ENCODE data around the gene SH3TC1.

The SH3TC1 gene

GRCh38 chr4:8164194-8164565 is 34.9 kb upstream of the SH3TC1 start:
- DNase-seq, result no peak

GRCh38 chr4:8164687-8165086 is 34.4 kb upstream of the SH3TC1 start:
- no peak for DNase-seq

GRCh38 chr4:8165374-8165896 is 33.7 kb upstream of the SH3TC1 start:
- DNase-seq, result no peak

GRCh38 chr4:8167291-8167690 is 31.8 kb upstream of the SH3TC1 start:
- no peak for DNase-seq

GRCh38 chr4:8167815-8168214 is 31.3 kb upstream of the SH3TC1 start:
- DNase-seq, result no peak

GRCh38 chr4:8168232-8168631 is 30.9 kb upstream of the SH3TC1 start:
- DNase-seq, result no peak

DNA sequence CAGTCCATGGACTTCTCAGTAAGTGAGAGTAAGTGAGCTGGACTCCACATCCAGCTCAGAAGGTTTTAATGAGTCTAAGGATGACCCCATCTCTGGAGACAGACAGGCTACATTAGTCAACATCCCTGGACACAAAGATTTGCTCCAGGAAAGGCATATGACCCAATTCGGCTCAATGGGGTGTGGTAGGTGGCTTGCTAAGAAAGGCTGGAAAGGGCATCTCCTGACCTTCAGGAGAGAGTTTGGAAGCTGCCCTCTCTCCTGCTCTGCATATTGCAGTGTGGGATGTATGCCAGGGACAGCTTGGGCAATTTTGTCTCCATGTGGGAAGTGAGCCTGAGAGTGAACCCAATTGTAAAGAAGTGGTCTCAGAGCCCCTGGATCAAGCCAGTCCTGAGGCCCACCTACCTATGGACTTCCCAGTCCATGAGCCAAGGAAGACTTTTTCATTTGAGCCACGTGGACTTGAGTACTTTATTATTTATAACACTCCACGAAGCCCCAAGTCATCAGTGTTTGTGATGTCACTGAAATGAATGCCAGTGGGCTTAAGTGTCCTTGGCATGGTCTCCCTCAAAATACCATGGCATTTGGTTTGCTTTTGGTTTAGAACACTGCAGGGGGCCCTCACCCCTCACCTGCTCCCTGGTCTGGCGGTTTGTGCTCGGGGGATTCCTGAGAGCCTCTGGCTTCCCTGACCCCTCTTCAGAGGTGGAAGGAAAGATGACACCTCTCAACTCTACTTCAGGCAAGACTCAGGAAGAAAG is 30.1 kb upstream of the SH3TC1 start:
- no peak for DNase-seq

GRCh38 chr4:8169763-8170162 is 29.3 kb upstream of the SH3TC1 start:
- DNase-seq, result no peak

GRCh38 chr4:8170341-8170740 is 28.7 kb upstream of the SH3TC1 start:
- DNase-seq, result no peak

DNA sequence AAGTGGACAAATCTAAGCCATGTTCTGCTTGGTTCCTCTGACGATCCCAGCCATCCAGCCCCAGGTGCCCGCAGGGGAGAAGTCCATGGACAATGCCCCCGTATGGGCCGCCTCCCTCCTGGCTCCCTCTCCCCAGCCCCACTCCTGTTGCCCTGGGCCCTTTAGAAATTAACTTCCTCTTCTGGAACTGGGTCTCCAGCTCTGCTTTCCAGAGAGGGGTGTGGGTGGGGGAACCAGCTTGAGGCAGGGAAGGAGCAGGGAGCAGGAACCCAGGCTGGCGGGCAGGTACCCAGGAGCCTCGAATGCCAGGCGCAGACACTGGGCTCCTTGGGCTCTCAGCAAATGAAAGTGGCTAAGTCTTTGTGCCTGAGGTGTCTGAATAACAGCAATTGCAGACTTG is 27.8 kb upstream of the SH3TC1 start:
- no peak for DNase-seq

DNA sequence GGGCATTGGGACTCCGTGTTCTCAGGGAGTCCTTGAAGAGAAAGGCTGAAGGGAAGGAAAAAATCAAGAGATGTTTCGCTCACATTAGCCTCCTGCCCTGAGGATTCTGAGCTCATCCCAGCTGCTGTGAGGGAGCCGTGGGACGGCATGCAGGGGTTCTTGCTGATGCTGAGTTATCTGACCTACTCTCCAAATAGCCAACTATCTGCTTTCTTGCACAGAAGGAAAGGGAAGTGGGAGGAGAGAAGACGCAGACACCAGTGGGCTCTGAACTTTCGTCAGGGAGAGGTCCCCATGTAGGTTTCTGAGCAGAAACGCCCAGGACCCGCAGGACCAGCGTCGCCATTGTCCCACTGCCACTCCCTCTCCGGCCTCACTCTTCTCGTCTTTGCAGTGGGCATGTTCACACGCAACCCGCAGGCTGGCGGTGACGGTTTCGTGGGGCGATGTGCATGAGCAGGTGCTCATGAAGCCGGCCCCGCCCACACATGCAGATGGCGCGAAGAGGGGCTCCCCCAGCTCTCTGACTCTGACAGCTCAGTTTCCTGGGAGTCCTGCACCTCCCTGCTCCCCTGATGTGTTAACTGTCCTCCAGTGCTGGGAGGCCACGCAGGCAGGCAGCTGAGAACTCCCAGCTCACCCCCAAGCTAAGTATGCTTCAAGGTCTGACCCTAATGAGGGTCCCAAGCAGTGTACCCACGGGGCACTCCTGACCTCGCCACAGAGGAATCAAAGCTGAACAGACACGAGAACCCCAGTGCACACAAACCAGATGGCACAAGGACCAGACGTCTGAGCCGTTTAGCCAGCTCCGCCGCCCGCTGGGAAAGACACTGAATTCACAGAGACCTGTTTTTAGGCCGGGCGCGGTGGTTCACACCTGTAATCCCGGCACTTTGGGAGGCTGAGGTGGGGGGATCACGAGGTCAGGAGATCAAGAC is 26.8 kb upstream of the SH3TC1 start:
- DNase-seq, result no peak

DNA sequence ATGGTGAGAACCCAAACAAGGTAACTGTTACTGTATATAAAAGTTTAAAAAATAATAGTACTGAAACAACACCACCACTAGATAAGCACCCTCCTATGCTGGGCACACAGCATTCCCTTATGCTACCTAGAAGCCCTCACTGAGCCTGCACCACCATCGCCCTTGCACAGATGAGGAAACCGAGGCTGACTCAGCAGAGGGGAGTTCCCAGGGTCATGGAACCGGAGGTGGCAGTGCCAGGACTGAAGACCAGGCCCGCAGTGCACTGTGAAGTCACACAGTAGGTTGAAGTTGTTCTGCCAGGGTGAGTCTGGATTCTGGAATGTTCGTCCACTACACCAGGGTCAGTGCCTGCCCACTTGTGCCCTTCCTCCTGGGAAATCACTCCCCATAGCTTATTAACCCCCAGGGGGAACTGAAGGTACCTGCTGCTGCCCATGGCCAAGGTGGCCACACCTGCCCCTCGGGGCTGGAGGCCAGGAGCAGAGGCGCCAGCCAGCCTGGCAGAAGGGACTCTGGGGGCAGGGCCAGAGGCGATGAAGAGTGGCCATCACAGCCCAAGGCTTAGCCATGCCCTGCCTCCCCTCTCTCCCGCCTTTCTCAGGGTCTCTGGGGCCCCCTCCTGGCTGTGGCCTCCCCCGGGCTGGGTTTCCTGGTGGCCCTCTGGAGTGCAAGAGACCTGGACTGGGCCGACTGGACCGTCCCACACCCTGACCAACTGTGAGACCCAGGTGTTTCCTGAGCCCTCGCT is 25.4 kb upstream of the SH3TC1 start:
- DNase-seq, result no peak

GRCh38 chr4:8174970-8175369 is 24.1 kb upstream of the SH3TC1 start:
- no peak for DNase-seq

- DNase-seq, result no peak
Observed at GRCh38 chr4:8175686-8176085, 23.4 kb upstream of the SH3TC1 start.

GRCh38 chr4:8176547-8177399 is 22.3 kb upstream of the SH3TC1 start:
- DNase-seq, result no peak

DNA sequence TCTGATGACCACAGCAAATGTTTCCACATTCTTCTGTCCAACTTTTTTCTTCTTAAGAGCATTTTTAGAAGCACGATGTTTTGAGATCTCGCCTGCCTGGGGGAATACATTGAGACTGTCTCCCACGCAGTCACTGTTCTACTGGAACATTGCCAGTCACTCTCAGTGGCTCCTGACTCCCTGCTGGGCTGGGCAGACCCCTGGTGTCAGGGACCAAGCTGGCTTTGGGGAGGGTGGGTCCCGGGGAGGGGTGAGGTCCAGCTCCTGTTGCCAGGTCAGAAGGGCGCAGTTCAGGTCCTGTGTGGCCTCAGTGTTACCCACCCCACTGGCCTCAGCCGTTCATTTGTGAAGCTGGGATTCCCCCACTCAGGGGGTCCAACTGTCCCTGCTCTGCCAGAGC is 21.5 kb upstream of the SH3TC1 start:
- DNase-seq, result no peak

DNA sequence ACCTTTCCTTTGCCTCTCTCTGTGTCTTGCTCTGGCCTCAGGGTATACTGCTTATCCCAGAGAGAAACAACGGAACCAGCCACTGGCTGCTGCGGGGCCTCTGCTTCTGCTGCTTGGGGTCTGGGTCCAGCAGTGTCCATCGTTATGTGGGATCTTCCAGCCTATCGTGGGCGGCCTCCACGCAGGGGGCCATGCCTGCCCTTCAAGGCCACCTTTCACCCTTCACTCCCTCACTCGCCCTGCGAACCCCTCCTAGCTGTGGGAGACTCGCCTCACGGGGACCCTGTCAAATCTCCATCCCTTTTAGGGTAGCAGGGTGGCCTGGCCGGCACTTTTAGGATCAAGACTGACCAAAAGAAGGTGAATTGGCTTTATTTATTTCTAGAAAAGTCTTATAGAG is 21.1 kb upstream of the SH3TC1 start:
- no peak for DNase-seq

DNA sequence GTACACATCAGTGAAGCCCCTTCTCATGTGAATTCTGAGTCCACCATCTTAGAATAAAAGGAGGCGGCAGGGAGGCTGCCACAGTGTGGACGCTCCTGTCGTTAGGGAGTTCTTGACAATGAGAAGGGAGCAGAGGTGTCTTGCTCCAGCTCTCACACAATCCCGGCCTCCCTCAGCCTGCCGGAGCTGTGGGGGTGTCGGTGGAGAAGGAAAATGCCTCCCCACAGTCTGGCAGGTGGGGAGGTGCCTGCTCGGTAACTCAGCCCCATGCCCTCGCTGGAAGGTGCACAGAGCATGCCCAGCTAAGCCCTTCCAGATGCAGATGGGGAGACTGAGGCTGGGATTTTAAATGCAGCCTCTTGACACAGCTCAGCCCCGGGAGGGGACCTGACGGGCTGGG is 20.0 kb upstream of the SH3TC1 start:
- no peak for DNase-seq

DNA sequence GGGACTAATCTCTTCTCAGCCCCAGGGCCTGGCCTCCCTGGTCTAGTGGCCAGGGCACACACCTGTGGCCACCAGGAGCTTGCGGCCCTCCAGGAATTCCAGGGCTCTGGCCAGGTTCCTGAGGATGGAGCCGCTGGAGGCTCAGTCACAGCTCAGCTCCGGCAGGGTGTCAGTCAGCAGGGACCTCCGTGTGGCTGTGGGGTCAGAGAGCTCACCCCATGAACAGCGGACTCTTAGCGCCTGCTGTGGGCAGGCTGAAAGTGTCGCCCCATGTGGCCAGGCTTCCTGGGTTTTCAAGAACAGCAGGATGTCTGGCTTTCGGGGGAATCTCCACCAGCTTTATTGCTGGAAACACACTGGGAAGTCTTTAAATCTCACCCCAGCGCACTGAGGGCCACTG is 19.3 kb upstream of the SH3TC1 start:
- no peak for DNase-seq

GRCh38 chr4:8180310-8181093 is 18.6 kb upstream of the SH3TC1 start:
- no peak for DNase-seq

DNA sequence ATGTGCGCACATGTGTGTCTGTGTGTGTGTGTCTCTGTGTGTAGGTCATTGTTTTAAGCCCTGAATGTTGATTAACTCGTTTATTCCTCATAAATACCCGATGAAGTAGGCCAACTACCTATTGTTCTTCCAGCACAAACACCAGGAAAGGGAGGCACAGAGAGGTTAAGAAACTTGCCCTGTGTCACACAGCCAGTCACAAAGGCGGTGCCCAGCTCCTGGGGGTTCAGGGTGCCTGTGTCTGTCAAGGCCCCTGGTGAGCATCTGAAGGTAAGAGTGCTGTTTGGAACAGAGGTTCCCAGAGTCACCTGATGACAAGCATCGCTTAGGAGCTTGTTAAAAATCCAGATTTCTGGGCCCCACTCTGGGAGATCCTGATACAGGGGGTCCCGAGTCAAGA is 18.0 kb upstream of the SH3TC1 start:
- no peak for DNase-seq
